ENCODE data around the gene PIGS. TPM values are rescaled to one million over a fixed set of nuclear protein-coding genes. Genes with fewer than 3 reads are reported as not detected.
A peak's percentile ranks its signal among the peaks of the same experiment; 100 is the strongest.

PIGS gene
- total and polyA plus RNA-seq, 2 experiments from 2014 or later, result 107 to 122 TPM

GRCh38 chr17:28549236-28550132 lies 21.8 kb downstream of the PIGS start:
- Histone ChIP-seq H3K4me3 (no peak overlapping the region), H3K27me3 (no peaks in the 10 kb centered on the region), H3K4me1 (ENCODE audit: low read depth) (peaks cover 4% of the 10 kb centered on the region), H3K36me3 (peaks cover 17% of the 10 kb centered on the region), H3K27ac (no peak overlapping the region), H3K9me3 (ENCODE audit: low read depth) (no peaks in the 10 kb centered on the region)
- no peak for TF ChIP-seq CTCF (IDR thresholded peaks at IDR 0.05; ENCODE audit: low read depth, low read length)
- DNase-seq (ENCODE audit: low read depth in 1 of 2, low spot score in 1 of 2), result no peak

GRCh38 chr17:28548417-28549130 lies 22.8 kb downstream of the PIGS start:
- Histone ChIP-seq H3K9me3 (ENCODE audit: low read depth) (no peaks in the 10 kb centered on the region), H3K36me3 (peaks cover 9% of the 10 kb centered on the region), H3K4me1 (ENCODE audit: low read depth) (peaks cover 4% of the 10 kb centered on the region), H3K27ac (no peak overlapping the region), H3K27me3 (no peaks in the 10 kb centered on the region), H3K4me3 (no peak overlapping the region)
- no peak for DNase-seq (ENCODE audit: low read depth in 1 of 2, low spot score in 1 of 2)
- no peak for TF ChIP-seq CTCF (IDR thresholded peaks at IDR 0.05; ENCODE audit: low read depth, low read length)

GRCh38 chr17:28547623-28548416 lies 23.5 kb downstream of the PIGS start:
- peaks cover 2% of the 10 kb centered on the region for H3K4me1 ChIP-seq (ENCODE audit: low read depth)
- peak; percentile 97 for TF ChIP-seq CTCF (IDR thresholded peaks at IDR 0.05; ENCODE audit: low read depth, low read length)

GRCh38 chr17:28547096-28547622 lies 24.2 kb downstream of the PIGS start:
- H3K9me3 ChIP-seq (ENCODE audit: low read depth), result no peaks in the 10 kb centered on the region
- peaks cover 9% of the 10 kb centered on the region for H3K36me3 ChIP-seq
- H3K27me3 ChIP-seq, result no peaks in the 10 kb centered on the region
- TF ChIP-seq CTCF (IDR thresholded peaks at IDR 0.05; ENCODE audit: low read depth, low read length), result no peak
- no peak overlapping the region for H3K27ac ChIP-seq
- H3K4me3 ChIP-seq, result no peak overlapping the region
- H3K4me1 ChIP-seq (ENCODE audit: low read depth), result no peaks in the 10 kb centered on the region
- no peak for DNase-seq (ENCODE audit: low read depth in 1 of 2, low spot score in 1 of 2)

More at GRCh38 chr17:28547623-28548416, 23.5 kb downstream of the PIGS start:
- no peak overlapping the region for H3K27ac ChIP-seq
- no peaks in the 10 kb centered on the region for H3K9me3 ChIP-seq (ENCODE audit: low read depth)
- no peaks in the 10 kb centered on the region for H3K27me3 ChIP-seq
- H3K36me3 ChIP-seq, result peaks cover 9% of the 10 kb centered on the region
- H3K4me3 ChIP-seq, result no peak overlapping the region
- DNase-seq (ENCODE audit: low read depth in 1 of 2, low spot score in 1 of 2), result peak; percentile 73 to 81

GRCh38 chr17:28545787-28546415 lies 25.4 kb downstream of the PIGS start:
- DNase-seq (ENCODE audit: low read depth in 1 of 2, low spot score in 1 of 2), result no peak
- H3K27me3 ChIP-seq, result no peaks in the 10 kb centered on the region
- H3K9me3 ChIP-seq (ENCODE audit: low read depth), result no peaks in the 10 kb centered on the region
- H3K36me3 ChIP-seq, result peaks cover 9% of the 10 kb centered on the region
- no peaks in the 10 kb centered on the region for H3K4me1 ChIP-seq (ENCODE audit: low read depth)
- no peak overlapping the region for H3K27ac ChIP-seq
- no peak for TF ChIP-seq CTCF (IDR thresholded peaks at IDR 0.05; ENCODE audit: low read depth, low read length)
- H3K4me3 ChIP-seq, result no peak overlapping the region
